ENCODE measurements around the gene F8A1.
"Not testable (repeated sequence)": the region's sequence is repeated elsewhere in the genome, so short reads cannot be mapped to it uniquely, and the experiment has no call there.

Gene F8A1

DNA sequence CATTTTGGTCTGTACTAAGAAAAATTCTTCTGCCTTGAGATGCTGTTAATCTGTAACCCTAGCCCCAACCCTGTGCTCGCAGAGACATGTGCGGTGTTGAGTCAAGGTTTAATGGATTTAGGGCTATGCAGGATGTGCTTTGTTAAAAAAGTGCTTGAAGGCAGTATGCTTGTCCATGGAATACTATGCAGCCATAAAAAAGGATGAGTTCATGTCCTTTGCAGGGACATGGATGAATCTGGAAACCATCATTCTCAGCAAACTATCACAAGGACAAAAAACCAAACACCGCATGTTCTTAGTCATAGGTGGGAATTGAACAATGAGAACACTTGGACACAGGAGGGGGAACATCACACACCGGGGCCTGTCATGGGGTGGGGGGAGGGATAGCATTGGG lies 23.9 kb downstream of the F8A1 start:
- H3K36me3 ChIP-seq (ENCODE audit: insufficient read depth, low read length); H3K4me1 ChIP-seq (ENCODE audit: insufficient read depth, low read length); H3K9me3 ChIP-seq (ENCODE audit: control insufficient read depth, insufficient read depth, low read length); H3K9ac ChIP-seq (ENCODE audit: low read depth, low read length): not testable (repeated sequence)

DNA sequence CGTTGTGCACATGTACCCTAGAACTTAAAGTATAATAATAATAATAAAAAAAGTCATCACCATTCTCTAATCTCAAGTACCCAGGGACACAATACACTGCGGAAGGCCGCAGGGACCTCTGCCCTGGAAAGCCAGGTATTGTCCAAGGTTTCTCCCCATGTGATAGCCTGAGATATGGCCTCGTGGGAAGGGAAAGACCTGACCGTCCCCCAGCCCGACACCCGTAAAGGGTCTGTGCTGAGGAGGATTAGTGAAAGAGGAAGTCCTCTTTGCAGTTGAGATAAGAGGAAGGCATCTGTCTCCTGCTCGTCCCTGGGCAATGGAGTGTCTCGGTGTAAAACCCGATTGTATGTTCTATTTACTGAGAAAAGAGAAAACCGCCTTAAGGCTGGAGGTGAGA lies 24.4 kb downstream of the F8A1 start:
- not testable (repeated sequence) for H3K36me3 ChIP-seq (ENCODE audit: insufficient read depth, low read length); H3K9ac ChIP-seq (ENCODE audit: low read depth, low read length); H3K9me3 ChIP-seq (ENCODE audit: control insufficient read depth, insufficient read depth, low read length); H3K4me1 ChIP-seq (ENCODE audit: insufficient read depth, low read length)

DNA sequence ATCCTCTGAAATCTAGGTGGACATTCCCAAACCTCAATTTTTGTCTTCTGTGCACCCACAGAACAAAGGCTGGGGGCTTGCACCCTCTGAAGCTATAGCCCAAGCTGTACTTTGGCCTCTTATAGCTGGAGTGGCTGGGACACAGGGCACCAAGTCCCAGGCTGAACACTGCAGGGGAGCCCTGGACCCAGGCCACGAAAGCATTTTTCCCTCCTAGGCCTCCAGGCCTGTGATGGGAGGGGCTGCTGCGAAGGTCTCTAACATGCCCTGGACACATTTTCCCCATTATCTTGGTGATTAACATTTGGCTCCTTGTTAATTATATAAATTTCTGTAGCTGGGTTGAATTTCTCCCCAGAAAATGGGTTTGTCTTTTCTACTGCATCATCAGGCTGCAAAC lies 27.9 kb downstream of the F8A1 start:
- Histone ChIP-seq H3K36me3 (ENCODE audit: insufficient read depth, low read length) (no peaks in the 10 kb centered on the region), H3K4me1 (ENCODE audit: insufficient read depth, low read length) (no peaks in the 10 kb centered on the region), H3K9me3 (ENCODE audit: control insufficient read depth, insufficient read depth, low read length) (no peaks in the 10 kb centered on the region), H3K9ac (ENCODE audit: low read depth, low read length) (no peak overlapping the region)

DNA sequence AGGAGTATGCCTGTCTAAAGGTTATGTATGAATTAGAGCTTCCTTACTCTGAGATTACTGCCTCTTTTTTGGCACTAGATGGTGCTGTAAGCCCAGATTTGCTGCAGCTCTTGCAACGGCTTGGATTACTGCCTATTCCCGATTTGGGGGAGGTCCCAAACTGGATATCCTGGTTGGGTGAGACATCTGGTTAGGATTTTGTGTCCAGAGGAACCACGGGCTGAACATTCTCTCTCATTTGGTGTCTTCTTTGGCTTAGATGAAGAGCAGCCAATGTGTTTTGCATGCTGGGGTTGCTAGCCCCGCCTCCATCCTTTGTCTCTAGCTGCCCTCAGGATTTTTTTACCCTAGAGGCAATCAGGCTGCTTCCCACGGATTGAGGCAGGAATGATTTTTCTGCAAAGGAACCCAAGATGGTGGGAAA lies 31.9 kb downstream of the F8A1 start:
- Histone ChIP-seq H3K36me3 (ENCODE audit: insufficient read depth, low read length) (no peaks in the 10 kb centered on the region), H3K9me3 (ENCODE audit: control insufficient read depth, insufficient read depth, low read length) (no peaks in the 10 kb centered on the region), H3K4me1 (ENCODE audit: insufficient read depth, low read length) (no peaks in the 10 kb centered on the region), H3K9ac (ENCODE audit: low read depth, low read length) (peak overlapping the region; percentile 21; the same call in 1 of the 2 replicates)

DNA sequence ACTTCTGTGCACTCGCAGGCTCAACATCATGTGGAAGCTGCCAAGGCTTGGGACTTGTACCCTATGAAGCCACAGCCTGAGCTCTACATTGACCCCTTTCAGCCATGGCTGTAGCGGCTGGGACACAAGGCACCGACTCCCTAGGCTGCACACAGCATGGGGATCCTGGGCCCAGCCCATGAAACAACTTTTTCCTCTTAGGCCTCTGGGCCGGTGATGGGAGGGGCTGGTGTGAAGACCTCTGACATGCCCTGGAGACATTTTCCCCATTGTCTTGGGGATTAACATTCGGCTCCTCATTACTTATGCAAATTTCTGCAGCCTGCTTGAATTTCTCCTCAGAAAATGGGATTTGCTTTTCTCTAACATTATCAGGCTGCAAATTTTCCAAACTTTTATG lies 38.6 kb downstream of the F8A1 start:
- H3K36me3 ChIP-seq (ENCODE audit: insufficient read depth, low read length); H3K9me3 ChIP-seq (ENCODE audit: control insufficient read depth, insufficient read depth, low read length); H3K4me1 ChIP-seq (ENCODE audit: insufficient read depth, low read length); H3K9ac ChIP-seq (ENCODE audit: low read depth, low read length): not testable (repeated sequence)

Data from ES-I3 (cell line).